HepG2 (cell line): ENCODE measurements around the gene TMEM131.

Source experiments
- ATF3 ChIP-seq: sonication (generic); formaldehyde crosslinking; IDR thresholded peaks from 2 replicates; pipeline ENCODE4 v1.4.0; 2020; ENCODE audit warnings: missing genetic modification reagents
- HNF4A ChIP-seq: sonication (generic); formaldehyde crosslinking; IDR thresholded peaks from 2 replicates; pipeline ENCODE4 v1.4.0; 2020; ENCODE audit warnings: missing genetic modification reagents
- MTERF4 ChIP-seq: sonication (generic); formaldehyde crosslinking; IDR thresholded peaks from 2 replicates; pipeline ENCODE4 v1.8.0; 2023; ENCODE audit warnings: mild to moderate bottlenecking, missing genetic modification reagents
- MYNN ChIP-seq: sonication (generic); formaldehyde crosslinking; IDR thresholded peaks from 2 replicates; pipeline ENCODE4 v1.4.0; 2020; ENCODE audit warnings: mild to moderate bottlenecking, low read depth, missing genetic modification reagents
- TRIM24 ChIP-seq: sonication (generic); formaldehyde crosslinking; IDR thresholded peaks from 2 replicates; pipeline ENCODE4 v1.8.0; 2022; ENCODE audit warnings: mild to moderate bottlenecking, missing genetic modification reagents
- ZNF138 ChIP-seq: sonication (generic); formaldehyde crosslinking; IDR thresholded peaks from 2 replicates; pipeline ENCODE4 v1.5.0; 2020; ENCODE audit warnings: mild to moderate bottlenecking, low read depth, missing genetic modification reagents
- ZNF382 ChIP-seq: sonication (generic); formaldehyde crosslinking; IDR thresholded peaks from 2 replicates; pipeline ENCODE4 v1.5.0; 2020; ENCODE audit warnings: missing genetic modification reagents, mild to moderate bottlenecking, borderline replicate concordance

- TF ChIP-seq ZNF138 (CRISPR knock-in tag), result no peak
- no peak for TF ChIP-seq ZNF382 (CRISPR knock-in tag)
- no peak for TF ChIP-seq ATF3
- no peak for TF ChIP-seq MTERF4 (CRISPR knock-in tag)
- no peak for TF ChIP-seq MYNN (CRISPR knock-in tag)
- TF ChIP-seq HNF4A (CRISPR knock-in tag), result no peak
- no peak for TF ChIP-seq TRIM24 (CRISPR knock-in tag)
Measured at GRCh38 chr2:97831121-97831520, 164.6 kb downstream of the TMEM131 start.
